ENCODE data around the gene PSPN. TPM values are rescaled to one million over a fixed set of nuclear protein-coding genes. Genes with fewer than 3 reads are reported as not detected.

The PSPN gene
- total and polyA plus RNA-seq, 2 of the 13 experiments (the other 11 are each of a cell fraction or from before 2014, with no cell fraction given): 0.69 to 1.1 TPM

GRCh38 chr19:6424939-6425731 is 49.4 kb upstream of the PSPN start (continued):
- no peak for TF ChIP-seq ZNF362 (CRISPR knock-in tag; IDR thresholded peaks at IDR 0.05; ENCODE audit: borderline replicate concordance)
- TF ChIP-seq ZNF792 (CRISPR knock-in tag; IDR thresholded peaks at IDR 0.05): no peak
- TF ChIP-seq MAFK (conservative IDR thresholded peaks at IDR 0.05 in 1 of 2, IDR thresholded peaks at IDR 0.05 in 1 of 2; ENCODE audit: low read length in 2 of 2): no peak
- no peak for TF ChIP-seq ZNF616 (CRISPR knock-in tag; IDR thresholded peaks at IDR 0.05; ENCODE audit: low read depth)
- TF ChIP-seq DZIP1 (CRISPR knock-in tag; IDR thresholded peaks at IDR 0.05): no peak
- TF ChIP-seq, protein P1, sequence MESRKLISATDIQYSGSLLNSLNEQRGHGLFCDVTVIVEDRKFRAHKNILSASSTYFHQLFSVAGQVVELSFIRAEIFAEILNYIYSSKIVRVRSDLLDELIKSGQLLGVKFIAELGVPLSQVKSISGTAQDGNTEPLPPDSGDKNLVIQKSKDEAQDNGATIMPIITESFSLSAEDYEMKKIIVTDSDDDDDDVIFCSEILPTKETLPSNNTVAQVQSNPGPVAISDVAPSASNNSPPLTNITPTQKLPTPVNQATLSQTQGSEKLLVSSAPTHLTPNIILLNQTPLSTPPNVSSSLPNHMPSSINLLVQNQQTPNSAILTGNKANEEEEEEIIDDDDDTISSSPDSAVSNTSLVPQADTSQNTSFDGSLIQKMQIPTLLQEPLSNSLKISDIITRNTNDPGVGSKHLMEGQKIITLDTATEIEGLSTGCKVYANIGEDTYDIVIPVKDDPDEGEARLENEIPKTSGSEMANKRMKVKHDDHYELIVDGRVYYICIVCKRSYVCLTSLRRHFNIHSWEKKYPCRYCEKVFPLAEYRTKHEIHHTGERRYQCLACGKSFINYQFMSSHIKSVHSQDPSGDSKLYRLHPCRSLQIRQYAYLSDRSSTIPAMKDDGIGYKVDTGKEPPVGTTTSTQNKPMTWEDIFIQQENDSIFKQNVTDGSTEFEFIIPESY (CRISPR knock-in tag; IDR thresholded peaks at IDR 0.05): peak; percentile 97
- TF ChIP-seq ZBTB26 (CRISPR knock-in tag; IDR thresholded peaks at IDR 0.05; ENCODE audit: borderline replicate concordance): no peak
- peak; percentile 32 for TF ChIP-seq RBM39 (IDR thresholded peaks at IDR 0.05; ENCODE audit: low read depth, low read length, poor library complexity, severe bottlenecking)
- 0 out of 2 replicates have a peak, but pooled peaks have one; percentile 31 for TF ChIP-seq JUND (CRISPR knock-in tag; IDR thresholded peaks at IDR 0.05)
- TF ChIP-seq YY1 (IDR thresholded peaks at IDR 0.05; ENCODE audit: insufficient read depth, insufficient replicate concordance, low read depth, low read length): peak; percentile 22
- TF ChIP-seq MED1 (CRISPR knock-in tag; IDR thresholded peaks at IDR 0.05): no peak
- no peak for TF ChIP-seq PAX8 (CRISPR knock-in tag; IDR thresholded peaks at IDR 0.05; ENCODE audit: borderline replicate concordance)
- peak; percentile 17; the same call in 1 of the 2 replicates for TF ChIP-seq FOXK1 (CRISPR knock-in tag; IDR thresholded peaks at IDR 0.05; ENCODE audit: borderline replicate concordance, low read depth)
- no peak for TF ChIP-seq ZNF484 (CRISPR knock-in tag; IDR thresholded peaks at IDR 0.05; ENCODE audit: borderline replicate concordance, low read depth)
- TF ChIP-seq, protein P2, sequence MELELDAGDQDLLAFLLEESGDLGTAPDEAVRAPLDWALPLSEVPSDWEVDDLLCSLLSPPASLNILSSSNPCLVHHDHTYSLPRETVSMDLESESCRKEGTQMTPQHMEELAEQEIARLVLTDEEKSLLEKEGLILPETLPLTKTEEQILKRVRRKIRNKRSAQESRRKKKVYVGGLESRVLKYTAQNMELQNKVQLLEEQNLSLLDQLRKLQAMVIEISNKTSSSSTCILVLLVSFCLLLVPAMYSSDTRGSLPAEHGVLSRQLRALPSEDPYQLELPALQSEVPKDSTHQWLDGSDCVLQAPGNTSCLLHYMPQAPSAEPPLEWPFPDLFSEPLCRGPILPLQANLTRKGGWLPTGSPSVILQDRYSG (CRISPR knock-in tag; IDR thresholded peaks at IDR 0.05): no peak; the same call in 1 of the 2 replicates
- TF ChIP-seq SRSF9 (IDR thresholded peaks at IDR 0.05; ENCODE audit: borderline replicate concordance, insufficient read depth, low read depth, low read length, poor library complexity, severe bottlenecking): no peak
- TF ChIP-seq EZH2 (conservative IDR thresholded peaks at IDR 0.05; ENCODE audit: low read depth, low read length): no peak
- TF ChIP-seq FOSL2 (CRISPR knock-in tag; IDR thresholded peaks at IDR 0.05): no peak
- no peak for TF ChIP-seq ARID2 (CRISPR knock-in tag; IDR thresholded peaks at IDR 0.05; ENCODE audit: borderline replicate concordance)
- TF ChIP-seq MAF1 (CRISPR knock-in tag; IDR thresholded peaks at IDR 0.05; ENCODE audit: borderline replicate concordance): no peak

Data from HepG2 (cell line).